Measurements from ENCODE around the gene PLXNA2.

Gene PLXNA2

DNA sequence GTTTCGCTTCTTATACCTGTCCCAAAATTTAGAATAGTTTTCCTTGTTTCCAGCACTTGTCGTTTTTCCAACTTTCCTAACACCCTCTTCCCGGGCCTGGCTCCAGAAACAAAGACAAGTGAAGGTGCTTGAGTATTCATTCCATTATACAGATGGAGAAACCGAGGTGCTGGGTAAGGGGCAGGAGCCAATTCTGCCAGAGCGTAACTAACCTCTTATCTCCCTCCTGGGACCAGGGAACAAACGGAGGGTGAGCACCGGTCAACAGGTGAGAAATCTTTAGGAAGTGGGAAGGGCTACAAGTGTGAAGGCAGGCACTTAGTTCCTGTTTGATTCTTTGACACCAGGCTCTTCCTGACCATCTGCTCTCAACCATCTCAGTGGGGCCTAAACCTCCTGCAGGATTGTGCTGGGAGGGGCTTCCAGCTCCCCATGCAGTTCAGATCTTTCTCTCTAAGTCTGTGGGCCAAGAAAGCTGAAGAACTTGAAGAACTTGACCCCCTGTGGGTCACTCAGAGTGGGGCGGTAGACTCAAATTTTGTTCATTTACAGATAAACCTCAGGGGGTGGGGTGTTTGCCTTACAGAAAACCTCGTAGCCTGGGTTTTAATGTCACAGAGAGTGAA lies 8.7 kb downstream of the PLXNA2 start:
- no peak for FAIRE-seq
- no peak for TF ChIP-seq CTCF (IDR thresholded peaks at IDR 0.05; ENCODE audit: insufficient read depth, missing control alignments)
- DNase-seq (ENCODE audit: insufficient read length, low spot score), result no peak

- no peak for DNase-seq (ENCODE audit: insufficient read length, low spot score)
- no peak for TF ChIP-seq CTCF (IDR thresholded peaks at IDR 0.05; ENCODE audit: insufficient read depth, missing control alignments)
- no peak for FAIRE-seq
Observed at GRCh38 chr1:208234721-208235120, 9.5 kb downstream of the PLXNA2 start.

DNA sequence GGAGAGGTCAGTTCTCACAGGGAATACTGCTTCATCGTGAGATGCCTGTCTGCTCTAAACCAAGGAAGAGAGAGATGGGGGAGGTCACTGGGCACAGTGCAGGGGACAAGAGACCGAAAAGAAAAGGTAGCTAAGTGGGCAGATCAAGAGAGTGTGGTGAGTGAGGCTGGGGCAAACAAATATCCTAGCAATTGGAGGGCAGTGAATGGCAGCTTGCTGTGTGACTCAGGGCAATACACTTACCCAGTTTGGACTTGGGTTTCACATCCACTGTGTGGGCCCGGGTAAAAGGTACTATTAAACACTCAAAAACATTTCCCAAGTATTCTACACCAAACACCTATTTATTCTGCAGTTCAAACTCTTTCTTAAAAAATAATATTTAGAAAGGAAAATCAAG lies 10.2 kb downstream of the PLXNA2 start:
- FAIRE-seq (no peak), DNase-seq (ENCODE audit: insufficient read length, low spot score) (no peak)
- no peak for TF ChIP-seq CTCF (IDR thresholded peaks at IDR 0.05; ENCODE audit: insufficient read depth, missing control alignments)

DNA sequence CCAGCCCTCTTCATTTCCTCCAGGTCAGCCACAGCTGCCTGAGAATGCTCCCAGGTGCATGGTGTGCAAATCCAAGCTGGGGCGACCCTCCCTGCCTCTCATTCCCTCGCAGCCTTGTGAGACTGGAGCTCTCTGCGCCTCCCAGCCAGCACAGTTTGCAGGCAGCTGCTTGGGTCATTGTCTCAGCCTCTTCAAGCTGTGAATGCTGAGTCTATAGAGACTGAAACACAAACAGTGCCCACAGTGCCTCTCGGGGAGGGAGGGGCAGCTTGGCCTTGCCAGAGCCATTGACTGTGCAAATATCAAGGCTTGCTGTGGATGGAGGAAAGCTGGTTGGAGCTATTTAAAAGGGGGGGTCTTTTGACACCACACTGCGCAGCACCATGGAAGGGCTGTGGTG lies 10.6 kb downstream of the PLXNA2 start:
- no peak for DNase-seq (ENCODE audit: insufficient read length, low spot score)
- no peak for FAIRE-seq
- no peak for TF ChIP-seq CTCF (IDR thresholded peaks at IDR 0.05; ENCODE audit: insufficient read depth, missing control alignments)

DNA sequence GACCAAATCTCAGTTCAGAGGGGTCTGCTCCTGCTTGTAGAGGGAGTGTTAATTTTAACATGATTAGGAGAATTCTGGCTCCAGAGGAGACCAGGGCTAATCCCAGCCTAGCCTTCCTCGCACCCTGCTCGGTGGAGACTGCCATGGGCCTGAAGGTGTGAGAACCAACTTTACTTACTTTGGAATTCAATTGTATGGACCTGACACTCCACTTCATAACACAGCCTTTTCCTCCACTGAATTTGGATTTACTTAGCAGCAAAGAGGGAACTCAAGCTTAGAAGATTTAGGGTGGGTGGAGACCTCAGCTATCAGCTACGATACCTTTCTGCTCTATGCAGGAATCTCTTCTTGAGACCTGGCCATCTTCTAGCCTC lies 11.5 kb downstream of the PLXNA2 start:
- DNase-seq (ENCODE audit: insufficient read length, low spot score), result no peak
- no peak for FAIRE-seq
- no peak for TF ChIP-seq CTCF (IDR thresholded peaks at IDR 0.05; ENCODE audit: insufficient read depth, missing control alignments)

DNA sequence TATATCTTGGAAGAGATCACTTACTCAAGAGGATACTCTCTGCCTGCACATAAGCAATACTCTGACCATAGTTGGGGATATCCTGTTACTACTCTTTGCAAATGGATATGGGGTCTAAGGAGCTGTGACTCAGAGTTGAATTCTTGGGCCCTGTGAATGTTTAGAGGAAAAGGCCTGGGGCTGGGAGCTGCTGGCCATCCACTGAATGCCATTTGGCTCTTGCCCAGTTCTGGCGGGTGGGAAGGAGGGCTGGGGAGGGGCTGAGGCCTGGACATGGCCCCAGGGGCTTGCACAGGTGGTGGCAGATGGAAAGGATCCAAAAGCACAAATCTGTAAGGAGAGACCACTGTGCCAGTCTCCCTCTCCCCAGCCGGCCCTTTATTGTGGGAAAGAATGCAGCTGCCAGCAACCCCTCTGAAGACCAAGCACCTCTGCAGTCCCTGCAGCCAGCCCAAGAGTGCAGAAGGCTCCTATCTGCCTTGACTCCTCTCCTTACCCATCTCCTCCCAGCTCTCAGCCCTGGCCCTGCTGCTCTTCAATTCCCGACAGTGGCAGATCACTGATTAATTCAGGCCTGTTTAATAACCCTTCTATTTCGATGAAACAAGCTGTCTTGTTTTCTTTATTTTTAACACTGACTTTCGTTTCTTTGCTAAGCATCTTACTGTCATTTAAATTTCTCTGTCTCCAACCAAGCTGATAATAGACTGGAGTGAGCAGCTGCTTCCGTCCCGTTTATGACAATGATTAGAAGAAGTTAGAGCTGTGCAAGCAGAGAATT lies 12.1 kb downstream of the PLXNA2 start:
- TF ChIP-seq CTCF (IDR thresholded peaks at IDR 0.05; ENCODE audit: insufficient read depth, missing control alignments), result no peak
- FAIRE-seq, result no peak
- DNase-seq (ENCODE audit: insufficient read length, low spot score), result no peak
